Neutrophil (primary cell): ENCODE measurements around the gene IL18R1.
A peak's percentile ranks its signal among the peaks of the same experiment; 100 is the strongest.
"Not testable (repeated sequence)": the region's sequence is repeated elsewhere in the genome, so short reads cannot be mapped to it uniquely, and the experiment has no call there.

Experiments used
- H3K27ac ChIP-seq: fragments of 200-600 bp; sonication (generic); 2 replicates; pipeline ENCODE4 v1.5.1; 2016; ENCODE audit warnings: mild to moderate bottlenecking, moderate library complexity
- H3K27me3 ChIP-seq: fragments of 200-600 bp; sonication (generic); 2 replicates; pipeline ENCODE4 v1.6.0; 2016; ENCODE audit warnings: mild to moderate bottlenecking
- H3K36me3 ChIP-seq: fragments of 200-600 bp; sonication (generic); 2 replicates; pipeline ENCODE4 v1.5.1; 2017
- H3K4me1 ChIP-seq, 2 experiments: fragments of 200-600 bp in 1 of 2; sonication (generic) in 1 of 2; 1 replicate in 1 of 2; 2 replicates in 1 of 2; pipeline versions ENCODE4 v1.5.1 to v1.6.1; 2013 to 2016; ENCODE audit warnings: low read depth in 1 of 2, low read length in 1 of 2, mild to moderate bottlenecking in 1 of 2, moderate library complexity in 1 of 2; ENCODE audit not compliant: control insufficient read depth in 1 of 2, insufficient read depth in 1 of 2
- H3K4me3 ChIP-seq, 2 experiments: fragments of 200-600 bp in 1 of 2; sonication (generic) in 1 of 2; 1 replicate in 1 of 2; 2 replicates in 1 of 2; pipeline ENCODE4 v1.5.1; 2013 to 2016; ENCODE audit warnings: low read depth in 1 of 2, low read length in 1 of 2, mild to moderate bottlenecking in 1 of 2, moderate library complexity in 1 of 2
- H3K9me3 ChIP-seq: fragments of 200-600 bp; sonication (generic); 2 replicates; pipeline ENCODE4 v1.5.1; 2016
- CTCF ChIP-seq: fragments of 200-600 bp; sonication (generic); IDR thresholded peaks from 2 replicates; pipeline ENCODE4 v1.5.1; 2016; ENCODE audit warnings: antibody characterized with exemption

The IL18R1 gene

GRCh38 chr2:102313950-102314349 lies 41.6 kb upstream of the IL18R1 start:
- H3K4me3 ChIP-seq = no peak overlapping the region
- peaks cover 46 to 49% of the 10 kb centered on the region in 2 experiments for H3K4me1 ChIP-seq
- TF ChIP-seq CTCF = no peak
- H3K36me3 ChIP-seq = no peaks in the 10 kb centered on the region
- no peaks in the 10 kb centered on the region for H3K9me3 ChIP-seq
- no peaks in the 10 kb centered on the region for H3K27me3 ChIP-seq
- no peak overlapping the region for H3K27ac ChIP-seq

- H3K36me3 ChIP-seq = no peaks in the 10 kb centered on the region
Observed at GRCh38 chr2:102315921-102316320, 39.7 kb upstream of the IL18R1 start.

GRCh38 chr2:102317715-102318114 lies 37.9 kb upstream of the IL18R1 start:
- no peak for TF ChIP-seq CTCF
- peaks cover 46 to 47% of the 10 kb centered on the region in 2 experiments for H3K4me1 ChIP-seq
- H3K36me3 ChIP-seq = no peaks in the 10 kb centered on the region
- H3K9me3 ChIP-seq = no peaks in the 10 kb centered on the region
- H3K4me3 ChIP-seq = peak overlapping the region in 1 of 2 experiments; percentile 15
- peak overlapping the region; percentile 55 for H3K27ac ChIP-seq
- H3K27me3 ChIP-seq = no peaks in the 10 kb centered on the region

More at GRCh38 chr2:102315921-102316320, 39.7 kb upstream of the IL18R1 start:
- Histone ChIP-seq H3K27me3 (no peaks in the 10 kb centered on the region), H3K9me3 (no peaks in the 10 kb centered on the region), H3K27ac (peak overlapping the region; percentile 61), H3K4me3 (peak overlapping the region in 1 of 2 experiments; percentile 31), H3K4me1 (peaks cover 43 to 44% of the 10 kb centered on the region in 2 experiments)
- no peak for TF ChIP-seq CTCF

GRCh38 chr2:102318437-102318836 lies 37.2 kb upstream of the IL18R1 start:
- H3K4me3 ChIP-seq = no peak overlapping the region
- H3K9me3 ChIP-seq = no peaks in the 10 kb centered on the region
- no peak for TF ChIP-seq CTCF
- no peaks in the 10 kb centered on the region for H3K36me3 ChIP-seq
- peak overlapping the region; percentile 55 for H3K27ac ChIP-seq
- peaks cover 52 to 55% of the 10 kb centered on the region in 2 experiments for H3K4me1 ChIP-seq
- no peaks in the 10 kb centered on the region for H3K27me3 ChIP-seq

- no peak for TF ChIP-seq CTCF
- Histone ChIP-seq H3K4me1 (peaks cover 33 to 34% of the 10 kb centered on the region in 2 experiments), H3K4me3 (no peak overlapping the region), H3K27ac (peak overlapping the region; percentile 38), H3K9me3 (no peaks in the 10 kb centered on the region), H3K27me3 (no peaks in the 10 kb centered on the region), H3K36me3 (no peaks in the 10 kb centered on the region)
Observed at GRCh38 chr2:102321941-102322719, 33.5 kb upstream of the IL18R1 start.

- not testable (repeated sequence) for H3K4me3 ChIP-seq, H3K27me3 ChIP-seq, H3K9me3 ChIP-seq, H3K27ac ChIP-seq, H3K36me3 ChIP-seq
- peaks cover 18% of the 10 kb centered on the region in 2 experiments for H3K4me1 ChIP-seq
Observed at GRCh38 chr2:102324914-102325313, 30.7 kb upstream of the IL18R1 start.
